K562 (cell line): ENCODE measurements around the gene PPP1R14D.

ENCODE experiments used
- FOXJ3 ChIP-seq: sonication (generic); formaldehyde crosslinking; IDR thresholded peaks from 2 replicates; pipeline ENCODE4 v1.4.0; 2020; ENCODE audit warnings: mild to moderate bottlenecking, missing genetic modification reagents
- JUND ChIP-seq, 2 experiments: IDR thresholded peaks; 2 replicates in 1 of 2; 3 replicates in 1 of 2; pipeline ENCODE4 v1.6.1; 2011; ENCODE audit warnings: borderline replicate concordance in 2 of 2, low read depth in 2 of 2, low read length in 2 of 2, improper control_type of control experiment in 1 of 2, missing biosample characterization in 1 of 2, missing genetic modification characterization in 1 of 2, missing genetic modification reagents in 1 of 2
- NCOA1 ChIP-seq: fragments of 450-650 bp; IDR thresholded peaks from 2 replicates; pipeline ENCODE4 v1.6.1; 2016; ENCODE audit warnings: low read depth
- PHTF2 ChIP-seq: fragments of 250-450 bp; sonication (Bioruptor Pico); IDR thresholded peaks from 2 replicates; pipeline ENCODE4 v1.5.0; 2021; ENCODE audit warnings: mild to moderate bottlenecking
- TEAD4 ChIP-seq, 2 experiments: sonication (generic) in 1 of 2; formaldehyde crosslinking in 1 of 2; IDR thresholded peaks; 2 replicates each; pipeline versions ENCODE4 v1.6.1 to v1.8.0; 2012 to 2022; ENCODE audit warnings: borderline replicate concordance in 1 of 2, inconsistent platforms in 1 of 2, low read length in 1 of 2, mild to moderate bottlenecking in 1 of 2, missing genetic modification reagents in 1 of 2
- ZNF23 ChIP-seq: fragments of 250-450 bp; sonication (Bioruptor Pico); IDR thresholded peaks from 2 replicates; pipeline ENCODE4 v1.4.0; 2020; ENCODE audit warnings: mild to moderate bottlenecking
- ZNF274 ChIP-seq: IDR thresholded peaks from 2 replicates; pipeline ENCODE4 v1.6.1; 2011; ENCODE audit warnings: low read depth, mild to moderate bottlenecking, low read length, moderate library complexity, borderline replicate concordance
- ZNF431 ChIP-seq: sonication (generic); formaldehyde crosslinking; IDR thresholded peaks from 2 replicates; pipeline ENCODE4 v1.8.0; 2022; ENCODE audit warnings: mild to moderate bottlenecking, missing genetic modification reagents

DNA sequence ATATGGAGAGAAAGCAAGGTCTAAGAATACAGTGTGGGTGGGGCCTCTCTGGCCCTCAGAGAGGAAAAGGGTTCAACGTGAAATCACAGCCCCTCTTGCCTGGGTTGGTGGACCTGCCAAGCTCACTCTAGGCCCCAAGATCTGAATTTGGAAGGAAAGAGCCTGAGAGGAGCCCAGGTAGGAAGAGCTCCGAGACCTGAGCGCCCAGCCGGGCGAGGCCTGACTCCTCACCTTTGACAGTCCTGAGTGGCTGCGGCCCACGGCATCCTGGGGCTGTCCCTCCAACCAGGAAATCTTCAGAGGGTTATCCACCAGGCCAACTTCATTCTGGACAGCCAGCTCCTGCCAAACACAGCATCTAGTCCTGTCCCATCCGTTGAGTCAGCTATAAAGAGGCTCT is 55.0 kb downstream of the PPP1R14D start:
- no peak for TF ChIP-seq ZNF23 (CRISPR knock-in tag)
- no peak for TF ChIP-seq ZNF431
- TF ChIP-seq FOXJ3 (CRISPR knock-in tag), result no peak
- TF ChIP-seq JUND (IDR thresholded peaks at IDR 0.05; ENCODE audit: borderline replicate concordance, low read depth, low read length), result no peak
- no peak for TF ChIP-seq JUND (tag; IDR thresholded peaks at IDR 0.05; ENCODE audit: borderline replicate concordance, low read depth, low read length)
- TF ChIP-seq NCOA1, result no peak
- no peak for TF ChIP-seq ZNF274
- TF ChIP-seq TEAD4 (IDR thresholded peaks at IDR 0.05; ENCODE audit: low read length), result no peak
- no peak for TF ChIP-seq TEAD4 (CRISPR knock-in tag; IDR thresholded peaks at IDR 0.05; ENCODE audit: borderline replicate concordance)
- no peak for TF ChIP-seq PHTF2 (CRISPR knock-in tag)
